ENCODE results near the gene RNF123.

GRCh38 chr3:49724586-49724985, 35.2 kb downstream of the RNF123 start:
- TF ChIP-seq, protein P1, sequence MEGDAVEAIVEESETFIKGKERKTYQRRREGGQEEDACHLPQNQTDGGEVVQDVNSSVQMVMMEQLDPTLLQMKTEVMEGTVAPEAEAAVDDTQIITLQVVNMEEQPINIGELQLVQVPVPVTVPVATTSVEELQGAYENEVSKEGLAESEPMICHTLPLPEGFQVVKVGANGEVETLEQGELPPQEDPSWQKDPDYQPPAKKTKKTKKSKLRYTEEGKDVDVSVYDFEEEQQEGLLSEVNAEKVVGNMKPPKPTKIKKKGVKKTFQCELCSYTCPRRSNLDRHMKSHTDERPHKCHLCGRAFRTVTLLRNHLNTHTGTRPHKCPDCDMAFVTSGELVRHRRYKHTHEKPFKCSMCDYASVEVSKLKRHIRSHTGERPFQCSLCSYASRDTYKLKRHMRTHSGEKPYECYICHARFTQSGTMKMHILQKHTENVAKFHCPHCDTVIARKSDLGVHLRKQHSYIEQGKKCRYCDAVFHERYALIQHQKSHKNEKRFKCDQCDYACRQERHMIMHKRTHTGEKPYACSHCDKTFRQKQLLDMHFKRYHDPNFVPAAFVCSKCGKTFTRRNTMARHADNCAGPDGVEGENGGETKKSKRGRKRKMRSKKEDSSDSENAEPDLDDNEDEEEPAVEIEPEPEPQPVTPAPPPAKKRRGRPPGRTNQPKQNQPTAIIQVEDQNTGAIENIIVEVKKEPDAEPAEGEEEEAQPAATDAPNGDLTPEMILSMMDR (IDR thresholded peaks at IDR 0.05; ENCODE audit: poor library complexity): no peak
- TF ChIP-seq EZH2phosphoT487 (IDR thresholded peaks at IDR 0.05; ENCODE audit: low read depth, severe bottlenecking, unreplicated experiment): no peak
